Activated CD8-positive, alpha-beta memory T cell treated with anti-CD3 and anti-CD28 coated beads for 36 hours (primary cell): ENCODE measurements around the gene RHOG. TPM values are rescaled to one million over a fixed set of nuclear protein-coding genes. Genes with fewer than 3 reads are reported as not detected.

Experiments
- CTCF ChIA-PET: fragments of 350-600 bp; sonication (Branson Sonifier 250); formaldehyde crosslinking; loops from one replicate; lab custom pipeline; 2021; ENCODE audit warnings: antibody characterized with exemption; lab: Charles Lee
- POLR2A ChIA-PET: fragments of 350-600 bp; sonication (Branson Sonifier 250); formaldehyde crosslinking; loops from one replicate; lab custom pipeline; 2021; ENCODE audit warnings: antibody characterized with exemption; lab: Charles Lee
- total RNA-seq, 2 experiments: library from RNA; stranded (reverse); gene quantifications; one replicate each; pipeline ENCODE4 v1.2.3, GENCODE V29; 2021

Gene RHOG
- total RNA-seq, 2 experiments from 2014 or later = 188 to 190 TPM

- ChIA-PET CTCF (interaction anchor here (1.0 to 7.2 kb wide), 3 partner anchors 11 to 102 kb away, joined by 3 to 74 read pairs (median 3); partner anchors contain the start of gene STIM1), POLR2A (interaction anchor here (0.6 kb wide), 1 partner anchor 63 kb away, joined by 7 read pairs; no protein-coding TSS in a partner anchor)
Observed at GRCh38 chr11:3843326-3843725, 2.6 kb upstream of the RHOG start.

GRCh38 chr11:3841426-3842350 lies 929 bp upstream of the RHOG start:
- CTCF ChIA-PET = interaction anchor here (0.6 to 7.2 kb wide), 16 partner anchors 8 to 345 kb away, joined by 3 to 74 read pairs (median 4); partner anchors contain the start of gene STIM1
- POLR2A ChIA-PET = interaction anchor here (0.6 to 2.7 kb wide), 13 partner anchors 8 to 253 kb away, joined by 3 to 63 read pairs (median 5); partner anchors contain the start of genes NUP98, RRM1 and STIM1

GRCh38 chr11:3840004-3840869 lies 522 bp downstream of the RHOG start:
- POLR2A ChIA-PET = interaction anchor here (0.8 to 2.7 kb wide), 9 partner anchors 10 to 218 kb away, joined by 3 to 63 read pairs (median 6); partner anchors contain the start of genes NUP98 and STIM1

GRCh38 chr11:3838504-3838903 lies 2.3 kb downstream of the RHOG start:
- CTCF ChIA-PET = interaction anchor here (1.1 to 1.9 kb wide), 3 partner anchors 7 to 234 kb away, joined by 4 to 6 read pairs (median 5); no protein-coding TSS in a partner anchor

More at GRCh38 chr11:3840004-3840869, 522 bp downstream of the RHOG start:
- CTCF ChIA-PET = interaction anchor here (0.5 to 7.2 kb wide), 12 partner anchors 9 to 233 kb away, joined by 3 to 74 read pairs (median 4); partner anchors contain the start of gene STIM1

GRCh38 chr11:3837793-3838192 lies 3.0 kb downstream of the RHOG start:
- POLR2A ChIA-PET = interaction anchor here (3.3 kb wide), 1 partner anchor 17 kb away, joined by 19 read pairs; the partner anchor contains the start of gene STIM1
- CTCF ChIA-PET = interaction anchor here (1.1 to 3.2 kb wide), 4 partner anchors 13 to 235 kb away, joined by 5 to 14 read pairs (median 8); partner anchors contain the start of gene PGAP2

More at GRCh38 chr11:3838504-3838903, 2.3 kb downstream of the RHOG start:
- POLR2A ChIA-PET = interaction anchor here (3.3 kb wide), 1 partner anchor 17 kb away, joined by 19 read pairs; the partner anchor contains the start of gene STIM1

GRCh38 chr11:3836903-3837302 lies 3.9 kb downstream of the RHOG start:
- POLR2A ChIA-PET = interaction anchor here (0.5 to 3.3 kb wide), 3 partner anchors 18 to 70 kb away, joined by 4 to 19 read pairs (median 4); partner anchors contain the start of gene STIM1
- CTCF ChIA-PET = interaction anchor here (0.6 to 3.2 kb wide), 6 partner anchors 12 to 236 kb away, joined by 3 to 15 read pairs (median 8); partner anchors contain the start of genes PGAP2 and STIM1

- CTCF ChIA-PET = interaction anchor here (0.8 to 3.2 kb wide), 5 partner anchors 11 to 237 kb away, joined by 4 to 15 read pairs (median 10); partner anchors contain the start of genes PGAP2 and STIM1
- POLR2A ChIA-PET = no interaction called here
Observed at GRCh38 chr11:3835751-3836150, 5.0 kb downstream of the RHOG start.

GRCh38 chr11:3834664-3835461 lies 5.9 kb downstream of the RHOG start:
- POLR2A ChIA-PET = no interaction called here
- CTCF ChIA-PET = interaction anchor here (0.8 to 3.2 kb wide), 4 partner anchors 10 to 238 kb away, joined by 3 to 15 read pairs (median 10); partner anchors contain the start of gene STIM1

- POLR2A ChIA-PET = no interaction called here
- CTCF ChIA-PET = interaction anchor here (0.9 to 2.6 kb wide), 4 partner anchors 9 to 238 kb away, joined by 3 to 15 read pairs (median 4); partner anchors contain the start of genes PGAP2 and STIM1
Observed at GRCh38 chr11:3834349-3834663, 6.5 kb downstream of the RHOG start.

GRCh38 chr11:3833449-3833848 lies 7.3 kb downstream of the RHOG start:
- POLR2A ChIA-PET = interaction anchor here (0.7 kb wide), 1 partner anchor 97 kb away, joined by 3 read pairs; no protein-coding TSS in a partner anchor
- CTCF ChIA-PET = interaction anchor here (0.9 to 3.2 kb wide), 4 partner anchors 8 to 239 kb away, joined by 3 to 13 read pairs (median 4); partner anchors contain the start of genes PGAP2 and RHOG

GRCh38 chr11:3832816-3833215 lies 7.9 kb downstream of the RHOG start:
- ChIA-PET CTCF (interaction anchor here (1.2 to 3.2 kb wide), 3 partner anchors 9 to 24 kb away, joined by 3 to 13 read pairs (median 3); partner anchors contain the start of genes PGAP2 and RHOG), POLR2A (interaction anchor here (0.7 kb wide), 1 partner anchor 98 kb away, joined by 3 read pairs; no protein-coding TSS in a partner anchor)

- CTCF ChIA-PET = interaction anchor here (0.6 to 3.2 kb wide), 7 partner anchors 8 to 241 kb away, joined by 3 to 13 read pairs (median 4); partner anchors contain the start of genes RHOG and STIM1
- POLR2A ChIA-PET = interaction anchor here (1.1 to 3.7 kb wide), 3 partner anchors 10 to 23 kb away, joined by 3 to 18 read pairs (median 5); partner anchors contain the start of genes PGAP2 and RHOG
Observed at GRCh38 chr11:3831378-3832239, 9.2 kb downstream of the RHOG start.

GRCh38 chr11:3830730-3831129 lies 10.0 kb downstream of the RHOG start:
- CTCF ChIA-PET = interaction anchor here (1.2 to 3.2 kb wide), 5 partner anchors 9 to 242 kb away, joined by 3 to 13 read pairs (median 4); partner anchors contain the start of genes RHOG and STIM1
- POLR2A ChIA-PET = interaction anchor here (1.0 to 3.7 kb wide), 3 partner anchors 9 to 22 kb away, joined by 3 to 18 read pairs (median 5); partner anchors contain the start of genes PGAP2 and RHOG

- POLR2A ChIA-PET = interaction anchor here (1.0 to 3.7 kb wide), 2 partner anchors 9 to 11 kb away, joined by 3 to 18 read pairs; partner anchors contain the start of gene RHOG
- CTCF ChIA-PET = interaction anchor here (1.5 kb wide), 1 partner anchor 243 kb away, joined by 5 read pairs; no protein-coding TSS in a partner anchor
Observed at GRCh38 chr11:3830088-3830487, 10.7 kb downstream of the RHOG start.

GRCh38 chr11:3827434-3828186 lies 13.1 kb downstream of the RHOG start:
- ChIA-PET POLR2A (no interaction called here), CTCF (no interaction called here)
